Motor neuron (in vitro differentiated cells): ENCODE measurements around the gene ST6GALNAC2. TPM values are rescaled to one million over a fixed set of nuclear protein-coding genes. Genes with fewer than 3 reads are reported as not detected.
"Not testable (repeated sequence)": the region's sequence is repeated elsewhere in the genome, so short reads cannot be mapped to it uniquely, and the experiment has no call there.

Experiments used
- ATAC-seq, 8 experiments: fragments of 200-7000 bp; cut with Tn5 transposase; replicated peaks in 6 of 8; 2 replicates each; pipeline ENCODE4 v1.8.0; 2021; ENCODE audit warnings: mild to moderate bottlenecking in 8 of 8, moderate library complexity in 8 of 8
- H3K27ac ChIP-seq, 2 donors: fragments of 250-450 bp; sonication (Bioruptor Pico); 2 replicates each; pipeline ENCODE4 v1.9.0; 2021; ENCODE audit warnings: antibody characterized with exemption in 2 of 2, mild to moderate bottlenecking in 2 of 2, moderate library complexity in 1 of 2
- H3K4me1 ChIP-seq, 2 donors: fragments of 250-450 bp; sonication (Bioruptor Pico); replicated peaks in 1 of 2; 2 replicates each; pipeline ENCODE4 v1.6.1; 2021; ENCODE audit warnings: antibody characterized with exemption in 2 of 2, mild to moderate bottlenecking in 2 of 2, moderate library complexity in 1 of 2
- H3K4me3 ChIP-seq, 5 donors: fragments of 250-450 bp; sonication (Bioruptor Pico); 2 replicates each; pipeline ENCODE4 v1.9.0; 2021; ENCODE audit warnings: antibody characterized with exemption in 5 of 5, mild to moderate bottlenecking in 5 of 5, moderate library complexity in 4 of 5
- WGBS, 10 experiments: fragments of 450-650 bp; shearing (Covaris generic); methylation state at CpG; one replicate each; pipeline ENCODE4 v1.0.0; 2022; 5-methylcytosine and 5-hydroxymethylcytosine counted together
- in situ Hi-C, 9 experiments: fragments of 400-800 bp; cut with MboI; loops; one replicate each; pipeline ENCODE4 v1.15.0; 2021; ENCODE audit warnings: low sequenced_read_pairs in 9 of 9, low pct_unique_long_range_greater_than_20kb in 2 of 9; ENCODE audit not compliant: unreplicated experiment in 9 of 9
- total RNA-seq, 8 experiments: library from RNA; unstranded; fragments of 300-600 nt; gene quantifications; 2 replicates each; pipeline versions ENCODE4 v1.2.3 to v1.2.4, GENCODE V29; 2022

ST6GALNAC2 gene
- total RNA-seq, 8 experiments from 2014 or later = 0.36 to 22.2 (median 1.3) TPM; not detected in 3

GRCh38 chr17:76564991-76565727 lies 20.5 kb downstream of the ST6GALNAC2 start:
- ATAC-seq = peak in 5 of 8 experiments; percentile 59 to 90 (median 69)
- in situ Hi-C loops, H3K27ac ChIP-seq, H3K4me3 ChIP-seq: not testable (repeated sequence)
- peaks cover 10 to 18% of the 10 kb centered on the region in 2 donors for H3K4me1 ChIP-seq
- 11 to 100% (median 67%) methylated on average over 1 to 4 of the region's 8 CpGs; no CpG with 5 or more reads in 3 of the 10 experiments for WGBS, 10 experiments

- WGBS, 10 experiments = 69 to 100% (median 97%) methylated on average over 1 of the region's 2 CpGs; no CpG with 5 or more reads in 2 of the 10 experiments
These were observed 22.3 kb downstream of the ST6GALNAC2 start for GRCh38 chr17:76563359-76563758.

GRCh38 chr17:76562734-76563148 lies 22.9 kb downstream of the ST6GALNAC2 start:
- no peak overlapping the region for H3K4me3 ChIP-seq
- in situ Hi-C loops = no loop called here
- 25 to 100% (median 96%) methylated on average over 1 to 6 of the region's 6 CpGs; no CpG with 5 or more reads in 7 of the 10 experiments for WGBS, 10 experiments
- H3K27ac ChIP-seq = no peak overlapping the region
- H3K4me1 ChIP-seq = peaks cover 16 to 25% of the 10 kb centered on the region in 2 donors
- peak in 2 of 8 experiments; percentile 13 to 15 for ATAC-seq

More at GRCh38 chr17:76563359-76563758, 22.3 kb downstream of the ST6GALNAC2 start:
- in situ Hi-C loops, ATAC-seq, H3K4me3 ChIP-seq, H3K27ac ChIP-seq: not testable (repeated sequence)
- H3K4me1 ChIP-seq = peaks cover 16 to 25% of the 10 kb centered on the region in 2 donors

- peaks cover 16 to 25% of the 10 kb centered on the region in 2 donors for H3K4me1 ChIP-seq
- no peak overlapping the region for H3K27ac ChIP-seq
- in situ Hi-C loops = no loop called here
- ATAC-seq = peak in 1 of 8 experiments; percentile 0
- WGBS, 10 experiments = 0 to 90% (median 70%) methylated on average over 1 to 4 of the region's 5 CpGs; no CpG with 5 or more reads in 1 of the 10 experiments
- no peak overlapping the region for H3K4me3 ChIP-seq
These were observed 23.8 kb downstream of the ST6GALNAC2 start for GRCh38 chr17:76561799-76562268.

- H3K27ac ChIP-seq = no peak overlapping the region
These were observed 24.3 kb downstream of the ST6GALNAC2 start for GRCh38 chr17:76561332-76561731.

GRCh38 chr17:76560877-76561221 lies 24.8 kb downstream of the ST6GALNAC2 start:
- Histone ChIP-seq H3K4me1 (peaks cover 16 to 25% of the 10 kb centered on the region in 2 donors), H3K4me3 (no peak overlapping the region), H3K27ac (no peak overlapping the region)
- 53 to 100% (median 87%) methylated on average over 1 to 6 of the region's 6 CpGs; no CpG with 5 or more reads in 2 of the 10 experiments for WGBS, 10 experiments
- in situ Hi-C loops = no loop called here
- ATAC-seq = no peak

More at GRCh38 chr17:76561332-76561731, 24.3 kb downstream of the ST6GALNAC2 start:
- in situ Hi-C loops = no loop called here
- WGBS, 10 experiments = 17 to 100% (median 90%) methylated on average over 1 to 7 of the region's 7 CpGs; no CpG with 5 or more reads in 1 of the 10 experiments
- no peak overlapping the region for H3K4me3 ChIP-seq
- H3K4me1 ChIP-seq = peaks cover 16 to 25% of the 10 kb centered on the region in 2 donors
- ATAC-seq = no peak

GRCh38 chr17:76560036-76560876 lies 25.4 kb downstream of the ST6GALNAC2 start:
- ATAC-seq = no peak
- H3K4me1 ChIP-seq = peaks cover 16 to 25% of the 10 kb centered on the region in 2 donors
- in situ Hi-C loops = no loop called here
- 11 to 93% (median 70%) methylated on average over 1 to 6 of the region's 10 CpGs; no CpG with 5 or more reads in 1 of the 10 experiments for WGBS, 10 experiments
- H3K4me3 ChIP-seq = no peak overlapping the region
- no peak overlapping the region for H3K27ac ChIP-seq

- WGBS, 10 experiments = 76 to 100% (median 92%) methylated on average over 1 to 6 of the region's 7 CpGs; no CpG with 5 or more reads in 3 of the 10 experiments
- H3K27ac ChIP-seq, ATAC-seq, H3K4me3 ChIP-seq, in situ Hi-C loops: not testable (repeated sequence)
- peaks cover 16 to 25% of the 10 kb centered on the region in 2 donors for H3K4me1 ChIP-seq
These were observed 26.2 kb downstream of the ST6GALNAC2 start for GRCh38 chr17:76559460-76559859.

GRCh38 chr17:76558198-76559095 lies 27.2 kb downstream of the ST6GALNAC2 start:
- WGBS, 10 experiments = 0 to 1% (median 0%) methylated on average over 1 to 10 of the region's 14 CpGs
- Histone ChIP-seq H3K4me3 (peak overlapping the region; percentile 64 to 92 (median 83)), H3K4me1 (peaks cover 16 to 25% of the 10 kb centered on the region in 2 donors), H3K27ac (peak overlapping the region; percentile 96 to 97)
- peak in 2 of 8 experiments; percentile 7 to 18 for ATAC-seq
- in situ Hi-C loops = no loop called here

- Histone ChIP-seq H3K4me1 (peaks cover 16 to 25% of the 10 kb centered on the region in 2 donors), H3K27ac (peak overlapping the region; percentile 96 to 97), H3K4me3 (peak overlapping the region; percentile 64 to 92 (median 83))
- ATAC-seq = peak; percentile 85 to 96 (median 92)
- 0 to 8% (median 1%) methylated on average over 1 to 33 of the region's 55 CpGs; no CpG with 5 or more reads in 1 of the 10 experiments for WGBS, 10 experiments
- in situ Hi-C loops = no loop called here
These were observed 28.1 kb downstream of the ST6GALNAC2 start for GRCh38 chr17:76557368-76558197.

GRCh38 chr17:76556765-76557367 lies 28.8 kb downstream of the ST6GALNAC2 start:
- WGBS, 10 experiments = 16 to 100% (median 56%) methylated on average over 1 to 19 of the region's 30 CpGs; no CpG with 5 or more reads in 1 of the 10 experiments
- peak overlapping the region; percentile 64 to 92 (median 83) for H3K4me3 ChIP-seq
- peak overlapping the region in 1 of 2 donors; percentile 9 for H3K27ac ChIP-seq
- in situ Hi-C loops = no loop called here
- peak in 5 of 8 experiments; percentile 0 to 12 (median 8) for ATAC-seq
- H3K4me1 ChIP-seq = peaks cover 16 to 25% of the 10 kb centered on the region in 2 donors
